GM21381 (cell line): ENCODE data around the gene EPB41L5.
"Not testable (repeated sequence)": the region's sequence is repeated elsewhere in the genome, so short reads cannot be mapped to it uniquely, and the experiment has no call there.

Source experiments
- ATAC-seq: cut with Tn5 transposase; IDR thresholded peaks from one replicate; pipeline ENCODE4 v1.9.1; 2021; ENCODE audit warnings: mild to moderate bottlenecking, moderate library complexity; ENCODE audit not compliant: unreplicated experiment

EPB41L5 gene

DNA sequence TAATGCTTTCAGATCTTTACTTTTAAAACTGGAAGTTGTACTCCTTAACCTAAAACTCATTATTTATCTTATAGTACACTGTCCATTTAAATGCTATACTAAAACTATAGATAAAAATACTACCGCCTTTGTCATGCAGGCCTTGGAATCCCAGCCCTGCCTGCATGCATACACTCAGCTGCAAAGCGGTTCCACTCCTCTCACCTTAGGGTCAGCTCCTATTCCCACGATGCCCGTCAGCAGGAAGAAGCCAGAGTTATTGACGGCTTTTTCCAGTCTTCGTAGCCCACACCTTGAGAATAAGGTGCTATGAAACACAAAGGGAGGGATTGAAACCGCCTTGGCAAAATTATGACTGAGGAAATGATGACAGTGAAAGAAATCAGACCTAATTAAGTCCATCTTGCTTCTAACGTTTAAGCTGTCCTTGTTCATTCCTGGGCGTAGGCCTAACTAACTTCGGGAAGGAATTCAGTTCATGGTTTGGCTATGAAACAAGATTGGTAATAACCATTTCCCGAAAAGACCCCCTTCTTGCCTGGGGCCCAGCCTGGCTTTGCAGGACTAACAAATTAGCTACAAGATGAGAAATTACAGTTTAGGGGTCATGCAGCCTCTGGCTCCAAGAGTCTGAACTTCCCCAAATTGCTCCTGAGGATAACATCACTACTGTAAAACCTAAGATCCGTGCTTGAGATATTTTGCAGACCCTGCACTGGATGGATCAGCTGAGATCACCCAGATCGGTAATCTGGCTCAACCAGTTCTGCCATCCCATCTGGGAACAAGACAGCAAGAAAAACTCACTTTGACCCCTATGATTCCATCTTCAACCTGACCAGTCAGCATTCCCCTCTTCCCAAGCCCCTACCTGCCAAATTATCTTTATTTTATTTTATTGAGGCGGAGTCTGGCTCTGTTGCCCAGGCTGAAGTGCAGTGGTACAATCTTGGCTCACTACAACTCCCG, 17.1 kb downstream of the EPB41L5 start:
- no peak for ATAC-seq

DNA sequence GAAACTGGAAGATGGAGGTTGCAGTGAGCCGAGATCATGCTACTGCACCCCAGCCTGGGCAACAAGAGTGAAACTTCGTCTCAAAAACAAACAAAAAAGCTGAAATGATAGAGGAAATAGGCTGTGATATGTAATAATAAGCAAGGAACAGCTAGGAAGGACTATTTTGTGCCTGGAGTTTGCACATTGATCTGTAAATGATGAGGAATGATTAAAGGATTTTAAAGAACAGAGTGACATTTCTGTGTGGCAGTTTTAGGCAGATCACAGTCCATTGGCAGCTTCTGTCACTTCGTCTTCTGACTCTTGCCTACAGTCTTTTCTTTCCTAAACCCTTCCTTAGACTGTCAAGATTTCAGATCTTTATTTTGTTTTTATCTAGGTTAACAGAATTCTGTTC, 19.4 kb downstream of the EPB41L5 start:
- no peak for ATAC-seq

DNA sequence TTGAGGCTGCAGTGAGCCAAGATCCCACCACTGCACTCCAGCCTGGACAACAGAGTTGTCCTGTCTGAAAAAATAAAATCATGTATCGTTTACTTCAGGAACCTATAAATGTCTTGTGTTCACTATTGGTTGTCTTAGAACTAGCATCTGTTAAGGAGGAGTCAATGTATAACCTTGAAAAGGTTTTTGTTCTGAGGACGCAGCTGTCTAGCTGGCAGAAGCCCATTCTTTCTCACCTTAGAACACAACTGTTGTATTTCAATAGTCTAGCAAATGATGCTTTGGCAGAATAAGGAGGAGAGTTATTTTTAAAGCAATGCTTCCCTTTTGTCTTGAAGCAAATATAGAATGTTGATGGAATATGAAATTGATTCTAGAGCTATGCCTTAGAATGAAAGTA, 21.1 kb downstream of the EPB41L5 start:
- ATAC-seq, result no peak

DNA sequence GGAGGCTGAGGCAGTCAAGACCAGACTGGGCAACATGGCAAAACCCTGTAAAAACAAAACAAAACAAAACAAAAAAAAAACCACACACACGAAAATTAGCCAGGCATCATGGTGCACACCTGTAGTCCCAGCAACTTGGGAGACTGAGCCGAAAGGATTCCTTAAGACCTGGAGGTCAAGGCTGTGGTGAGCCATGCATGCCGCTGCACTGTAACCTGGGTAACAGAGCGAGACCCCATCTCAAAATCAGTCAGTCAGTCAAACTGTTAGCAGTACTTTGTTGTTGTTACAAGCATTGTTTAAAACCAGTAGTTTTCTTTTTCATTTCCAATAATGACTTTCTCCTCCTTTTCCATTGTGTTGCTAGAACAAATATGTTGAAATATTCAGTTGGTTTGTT, 21.7 kb downstream of the EPB41L5 start:
- ATAC-seq, result no peak

DNA sequence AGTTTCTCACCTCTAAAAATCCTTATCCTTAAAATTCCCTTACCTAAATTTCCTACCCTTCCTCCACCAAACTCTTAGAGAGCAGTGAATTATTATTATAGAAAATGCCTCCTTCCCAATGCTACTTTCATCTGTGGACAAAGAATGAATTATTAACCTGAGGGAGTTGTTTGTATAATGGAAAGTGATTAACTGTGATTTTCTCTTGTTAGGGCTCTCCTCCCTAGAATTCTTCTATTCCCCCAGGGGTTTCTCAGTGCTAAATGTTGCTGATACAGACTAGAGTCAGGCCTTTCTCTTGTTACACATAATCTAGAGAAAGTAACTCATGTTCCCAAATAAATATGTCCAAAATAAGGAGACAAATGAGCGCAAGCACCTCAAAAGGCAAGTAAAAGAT, 23.3 kb downstream of the EPB41L5 start:
- no peak for ATAC-seq

DNA sequence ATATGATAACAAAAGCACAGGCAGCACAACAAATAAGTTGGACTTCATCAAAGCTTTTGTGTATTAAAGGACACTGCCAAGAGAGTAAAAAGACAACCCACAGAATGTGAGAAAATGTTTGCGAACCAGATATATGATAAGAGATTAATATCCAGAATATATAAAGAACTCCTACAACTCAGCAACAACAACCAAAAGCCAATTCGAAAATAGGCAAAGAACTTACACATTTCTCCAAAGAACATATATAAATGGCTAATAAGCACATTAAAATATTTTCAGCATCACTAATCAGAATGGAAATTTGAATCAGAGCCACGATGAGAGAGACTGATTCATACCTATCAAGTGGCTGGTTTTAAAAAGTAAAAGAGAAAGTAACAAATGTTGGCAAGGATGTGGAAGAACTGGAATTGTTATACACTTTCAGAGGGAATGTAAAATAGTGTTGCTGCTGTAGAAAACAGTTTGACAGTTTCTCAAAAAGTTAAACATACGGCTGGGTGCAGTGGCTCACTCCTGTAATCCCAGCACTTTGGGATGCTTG, 25.2 kb downstream of the EPB41L5 start:
- no peak for ATAC-seq

DNA sequence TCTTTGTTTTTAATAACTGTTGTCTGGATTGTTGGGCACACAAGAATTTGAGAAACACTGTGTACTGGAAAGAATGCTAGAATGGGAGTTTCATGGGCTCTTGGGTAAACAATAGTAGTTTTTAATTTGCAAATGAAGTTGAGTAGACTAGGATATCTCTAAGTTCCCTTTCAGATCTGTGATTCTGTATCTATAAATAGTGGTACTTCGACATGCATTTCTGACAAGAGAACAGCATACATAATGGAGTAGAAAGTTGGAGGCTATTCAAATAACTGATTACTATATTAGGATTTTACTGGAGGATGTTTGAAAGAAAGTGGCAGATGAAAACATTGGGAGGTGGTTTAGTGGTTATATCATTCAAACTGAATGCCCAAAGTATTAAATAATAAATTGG, 29.5 kb downstream of the EPB41L5 start:
- no peak for ATAC-seq

DNA sequence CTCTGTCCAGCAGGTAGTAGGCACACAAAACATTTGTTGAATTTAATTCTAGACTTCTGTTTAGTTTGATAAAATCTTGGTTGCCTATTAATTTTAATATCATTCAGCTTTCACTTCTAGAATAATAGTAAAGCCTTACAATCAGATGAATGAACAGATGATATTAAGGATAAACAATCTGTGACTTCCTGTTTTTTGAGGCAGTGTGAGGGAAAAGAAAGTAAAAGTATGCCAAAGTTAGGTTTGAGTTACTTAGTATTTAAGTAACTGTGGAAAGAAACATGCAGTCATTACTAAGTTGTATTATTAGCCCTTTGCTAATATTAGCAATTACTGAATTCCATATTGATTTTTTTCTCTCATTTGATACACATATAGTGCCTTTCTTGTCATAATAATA, 31.5 kb downstream of the EPB41L5 start:
- no peak for ATAC-seq

DNA sequence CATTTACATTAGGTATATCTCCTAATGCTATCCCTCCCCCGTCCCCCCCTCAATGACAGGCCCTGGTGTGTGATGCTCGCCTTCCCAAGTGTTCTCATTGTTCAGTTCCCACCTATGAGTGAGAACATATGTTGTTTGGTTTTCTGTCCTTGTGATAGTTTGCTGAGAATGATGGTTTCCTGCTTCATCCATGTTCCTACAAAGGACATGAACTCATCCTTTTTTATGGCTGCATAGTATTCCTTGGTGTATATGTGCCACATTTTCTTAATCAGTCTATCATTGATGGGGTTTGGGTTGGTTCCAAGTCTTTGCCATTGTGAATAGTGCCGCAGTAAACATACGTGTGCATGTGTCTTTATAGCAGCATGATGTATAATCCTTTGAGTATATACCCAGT, 32.9 kb downstream of the EPB41L5 start:
- ATAC-seq, result not testable (repeated sequence)

DNA sequence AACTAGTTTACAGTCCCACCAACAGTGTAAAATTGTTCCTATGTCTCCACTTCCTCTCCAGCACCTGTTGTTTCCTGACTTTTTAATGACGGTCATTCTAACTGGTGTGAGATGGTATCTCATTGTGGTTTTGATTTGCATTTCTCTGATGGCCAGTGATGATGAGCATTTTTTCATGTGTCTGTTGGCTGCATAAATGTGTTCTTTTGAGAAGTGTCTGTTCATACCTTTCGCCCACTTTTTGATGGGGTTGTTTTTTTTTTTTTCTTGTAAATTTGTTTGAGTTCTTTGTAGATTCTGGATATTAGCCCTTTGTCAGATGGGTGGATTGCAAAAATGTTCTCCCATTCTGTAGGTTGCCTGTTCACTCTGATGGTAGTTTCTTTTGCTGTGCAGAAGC, 33.4 kb downstream of the EPB41L5 start:
- not testable (repeated sequence) for ATAC-seq

DNA sequence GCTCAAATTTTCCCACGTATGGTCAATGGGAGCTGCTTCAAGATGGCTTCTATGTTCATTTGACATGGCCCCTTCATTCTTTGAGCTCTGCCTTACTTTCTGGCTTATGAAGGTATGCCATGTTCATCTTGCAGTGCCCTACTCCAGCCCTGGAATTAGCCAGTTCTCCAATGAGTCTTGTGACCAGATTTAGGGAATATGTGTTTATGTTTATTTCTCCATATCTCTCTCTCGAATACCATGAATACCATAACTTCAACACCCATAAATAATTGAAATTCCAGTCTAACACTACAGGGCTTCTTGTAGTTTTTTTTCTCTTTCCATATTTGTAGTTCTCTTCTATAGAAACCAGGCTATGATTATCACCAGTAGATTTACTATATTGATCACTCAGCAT, 39.7 kb downstream of the EPB41L5 start:
- no peak for ATAC-seq

DNA sequence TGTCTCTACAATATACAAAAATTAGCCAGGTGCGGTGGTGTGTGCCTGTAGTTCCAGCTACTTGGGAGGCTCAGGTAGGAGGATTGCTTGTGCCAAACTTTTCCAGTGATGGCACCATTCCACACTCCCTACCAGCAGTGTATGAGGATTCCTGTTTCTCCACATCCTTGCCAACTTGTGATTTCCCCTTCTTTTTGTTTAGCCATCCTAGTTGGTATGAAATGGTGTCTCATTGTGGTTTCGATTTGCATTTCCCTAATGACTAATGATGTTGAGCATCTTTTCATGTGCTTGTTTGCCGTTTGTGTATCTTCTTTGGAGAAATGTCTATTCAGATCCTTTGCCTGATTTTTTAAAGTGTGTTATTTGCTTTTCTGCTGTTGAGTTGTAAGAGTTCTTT, 41.0 kb downstream of the EPB41L5 start:
- no peak for ATAC-seq

DNA sequence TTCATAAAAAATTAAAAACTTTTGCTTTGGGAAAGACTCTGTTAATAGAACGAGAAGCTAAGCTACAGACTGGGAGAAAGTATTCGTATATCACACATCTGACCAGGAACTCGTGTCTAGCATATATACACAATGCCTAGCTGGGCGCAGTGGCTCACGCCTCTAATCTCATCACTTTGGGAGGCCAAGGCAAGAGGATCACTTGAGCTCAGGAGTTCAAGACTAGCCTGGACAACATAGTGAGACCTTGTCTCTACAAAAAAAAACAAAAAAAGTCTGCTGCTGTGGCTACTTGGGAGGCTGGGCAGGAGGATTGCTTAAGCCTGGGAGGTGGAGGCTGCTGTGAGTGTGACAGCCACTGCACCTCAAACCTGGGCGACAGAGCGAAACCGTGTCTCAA, 46.6 kb downstream of the EPB41L5 start:
- no peak for ATAC-seq

DNA sequence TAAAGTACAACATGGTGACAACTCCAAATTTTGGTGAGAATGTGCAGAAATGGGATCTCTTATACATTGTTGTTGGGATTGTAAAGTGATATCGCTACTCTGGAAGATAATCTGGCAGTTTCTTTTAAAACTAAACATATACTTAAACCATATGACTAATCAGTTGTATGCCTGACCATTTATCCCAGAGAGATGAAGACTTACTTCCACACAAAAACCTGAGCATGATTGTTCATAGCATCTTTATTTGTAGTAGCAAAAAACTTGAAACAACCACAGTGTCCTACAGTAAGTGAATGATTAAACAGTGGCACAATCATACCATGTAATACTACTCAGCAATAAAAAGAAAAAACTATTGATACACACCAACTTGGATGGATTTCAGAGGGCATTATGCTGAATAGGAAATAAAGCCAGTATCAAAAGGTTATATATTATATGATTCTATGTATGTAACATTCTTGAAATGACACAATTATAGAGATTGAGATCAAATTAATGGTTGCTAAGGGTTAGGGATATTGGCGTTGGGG, 47.3 kb downstream of the EPB41L5 start:
- ATAC-seq, result no peak

DNA sequence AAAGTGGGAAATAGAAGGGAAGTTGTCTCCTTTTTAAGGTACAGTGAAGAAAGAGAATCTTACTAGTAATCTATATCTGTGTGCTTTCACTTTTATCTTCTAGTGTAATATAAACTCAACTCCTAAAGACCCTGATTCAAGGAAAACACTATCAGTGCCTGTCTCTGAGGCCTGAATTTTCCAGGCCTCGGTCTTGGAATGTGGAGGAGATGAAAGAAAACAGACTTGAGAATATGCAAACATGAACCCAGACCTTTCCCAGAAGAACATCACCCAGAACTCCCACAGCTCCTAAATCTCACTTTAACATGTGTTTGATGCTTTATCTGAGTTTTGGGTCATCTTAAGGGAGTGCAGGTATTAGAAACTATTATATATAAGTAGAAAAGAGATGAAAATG, 51.8 kb downstream of the EPB41L5 start:
- ATAC-seq, result no peak

DNA sequence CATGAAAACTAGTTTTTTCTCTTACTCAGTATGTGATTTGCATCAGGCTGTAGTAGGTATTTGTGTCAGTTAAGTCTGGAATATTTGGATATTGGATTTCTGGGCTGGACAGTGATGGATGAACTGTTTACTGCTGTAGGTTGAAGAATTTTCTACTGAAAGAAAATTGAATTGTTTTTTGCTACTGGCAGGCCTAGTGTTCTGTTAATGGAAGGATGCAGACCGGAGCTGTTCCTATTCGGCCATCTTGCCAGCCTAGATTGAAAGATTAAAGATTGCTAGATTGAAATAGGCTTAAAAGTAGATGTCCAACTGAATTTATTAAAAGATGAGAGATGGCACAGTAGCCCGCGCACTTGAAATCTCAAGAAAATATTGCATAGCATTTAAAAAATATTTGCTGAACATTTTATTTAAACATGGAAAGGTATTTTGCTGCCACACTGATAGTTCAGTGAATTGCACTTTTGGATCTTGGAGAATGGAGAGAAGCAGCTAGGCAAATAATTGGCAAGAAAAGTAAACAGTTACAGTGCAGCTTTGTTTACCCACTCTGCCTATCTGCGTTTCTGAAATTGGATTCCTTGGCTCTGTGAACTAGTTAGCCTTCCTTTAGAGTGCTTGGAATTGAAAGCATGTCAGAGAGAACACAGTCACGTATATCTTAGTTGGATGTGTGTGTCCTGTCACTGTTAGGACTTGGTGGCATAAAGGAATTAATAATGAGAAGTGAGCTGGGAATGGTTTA, 54.1 kb downstream of the EPB41L5 start:
- ATAC-seq, result no peak

DNA sequence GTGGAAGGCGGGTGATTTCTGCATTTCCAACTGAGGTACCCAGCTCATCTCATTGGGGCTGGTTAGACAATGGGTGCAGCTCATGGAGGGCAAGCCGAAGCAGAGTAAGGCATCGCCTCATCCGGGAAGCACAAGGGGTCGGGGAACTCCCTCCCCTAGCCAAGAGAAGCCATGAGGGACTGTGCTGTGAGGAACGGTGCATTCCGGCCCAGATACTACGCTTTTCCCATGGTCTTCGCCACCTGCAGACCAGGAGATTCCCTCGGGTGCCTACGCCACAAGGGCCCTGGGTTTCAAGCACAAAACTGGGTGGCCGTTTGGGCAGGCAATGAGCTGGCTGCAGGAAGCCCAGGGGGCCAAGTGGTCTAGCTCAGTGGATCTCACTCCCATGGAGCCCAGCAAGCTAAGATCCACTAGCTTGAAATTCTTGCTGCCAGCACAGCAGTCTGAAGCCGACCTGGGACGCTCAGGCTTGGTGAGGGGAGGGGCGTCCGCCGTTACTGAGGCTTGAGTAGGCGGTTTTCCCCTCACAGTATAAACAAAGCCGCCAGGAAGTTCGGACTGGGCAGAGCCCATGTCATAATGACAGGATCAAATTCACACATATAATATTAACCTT, 55.3 kb downstream of the EPB41L5 start:
- not testable (repeated sequence) for ATAC-seq

DNA sequence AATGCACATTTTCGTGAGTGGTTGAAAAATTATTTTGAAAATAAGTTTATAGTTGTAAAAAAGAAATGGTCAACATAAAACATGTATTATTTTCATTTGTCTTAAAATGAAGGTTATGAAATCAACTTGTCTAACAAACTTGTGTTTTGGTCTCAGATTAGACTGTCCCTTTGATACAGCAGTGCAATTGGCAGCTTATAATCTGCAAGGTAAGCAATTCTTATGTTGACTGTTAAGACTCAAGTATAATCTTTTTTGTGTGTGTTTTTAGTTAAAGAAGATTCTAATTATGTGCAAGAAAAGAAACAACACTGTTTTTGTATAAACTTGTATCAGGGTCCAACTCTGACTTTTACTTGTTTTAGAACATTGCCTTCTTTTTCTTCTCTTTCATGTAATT, 62.7 kb downstream of the EPB41L5 start:
- ATAC-seq, result no peak

DNA sequence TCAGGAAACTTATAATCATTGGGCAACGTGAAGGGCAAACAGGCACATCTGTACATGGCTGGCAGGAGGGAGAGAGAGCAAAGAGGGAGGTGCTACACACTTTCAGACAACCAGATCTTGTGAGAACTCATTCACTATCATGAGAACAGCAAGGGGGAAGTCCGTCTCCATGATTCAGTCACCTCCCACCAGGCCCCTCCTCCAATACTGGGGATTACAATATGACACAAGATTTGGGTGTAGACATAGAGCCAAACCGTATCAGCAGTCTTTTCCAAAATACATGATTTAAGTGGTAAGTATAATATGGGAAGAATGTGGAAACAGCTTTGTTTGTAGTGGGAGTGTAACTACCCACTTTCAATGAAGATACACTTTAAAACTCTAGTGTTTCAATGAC, 65.0 kb downstream of the EPB41L5 start:
- ATAC-seq, result no peak

DNA sequence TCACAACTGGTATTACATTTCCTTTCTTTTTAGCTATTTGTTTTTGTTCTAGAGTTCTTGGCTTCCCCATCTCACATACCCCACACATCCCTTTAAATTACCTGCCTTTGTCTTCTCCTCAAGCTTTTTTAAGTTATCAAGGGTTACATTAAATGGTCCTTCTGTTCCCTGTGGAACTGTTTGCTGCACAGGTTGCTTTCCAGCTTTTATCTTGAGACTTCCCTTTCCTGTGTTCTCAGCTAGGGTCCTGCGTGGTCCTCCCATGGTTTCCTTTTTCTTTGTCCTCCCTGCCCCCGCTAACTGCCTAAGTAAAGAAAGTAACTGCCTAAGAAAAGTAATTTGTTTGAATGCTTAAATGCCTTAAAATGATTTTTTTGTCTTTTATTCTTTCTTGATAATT, 66.8 kb downstream of the EPB41L5 start:
- ATAC-seq, result no peak

DNA sequence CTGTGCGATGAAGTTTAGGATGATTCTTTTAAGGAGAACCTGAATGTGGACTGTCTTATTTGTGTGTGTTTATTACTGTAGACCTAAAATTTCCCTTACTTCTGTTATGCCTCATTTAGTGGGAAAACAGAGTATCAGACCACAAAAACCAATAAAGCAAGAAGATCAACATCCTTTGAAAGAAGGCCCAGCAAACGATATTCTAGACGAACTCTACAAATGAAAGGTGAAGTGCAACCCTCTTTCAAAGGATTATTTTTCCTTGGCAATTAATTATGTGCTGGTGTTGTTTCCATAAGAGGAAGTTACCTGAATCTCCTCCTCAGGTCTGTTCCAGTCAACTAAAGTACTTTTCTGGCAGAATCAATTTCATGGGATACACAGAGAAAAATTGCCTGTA, 78.6 kb downstream of the EPB41L5 start:
- ATAC-seq, result no peak
